Kidney (tissue), 14 donors: ENCODE measurements around the gene AKT1. TPM values are rescaled to one million over a fixed set of nuclear protein-coding genes. Genes with fewer than 3 reads are reported as not detected.

Experiments used
- DNase-seq, 5 donors: peaks; one replicate each; pipeline ENCODE4 v3.0.0-alpha.2; 2013 to 2020
- FAIRE-seq: peaks from 2 replicates; lab custom pipeline; 2012; peaks lifted over from hg19 to GRCh38; lab: Jason Lieb, UNC
- H3K27ac ChIP-seq, 2 donors: one replicate each; pipeline ENCODE4 v1.7.0; 2013; ENCODE audit warnings: low read depth in 2 of 2, low read length in 2 of 2, inconsistent platforms in 1 of 2
- H3K27me3 ChIP-seq: one replicate; pipeline ENCODE4 v1.7.1; 2013; ENCODE audit warnings: low read length, inconsistent platforms; ENCODE audit not compliant: control insufficient read depth, insufficient read depth
- H3K36me3 ChIP-seq, 3 donors: one replicate each; pipeline versions ENCODE4 v1.7.0 to v1.7.1; 2013; ENCODE audit warnings: low read length in 3 of 3, control low read depth in 1 of 3, inconsistent platforms in 1 of 3; ENCODE audit not compliant: insufficient read depth in 3 of 3, control insufficient read depth in 2 of 3
- H3K4me1 ChIP-seq, 3 donors: one replicate each; pipeline versions ENCODE4 v1.7.0 to v1.7.1; 2013; ENCODE audit warnings: low read length in 3 of 3, inconsistent platforms in 1 of 3, low read depth in 1 of 3; ENCODE audit not compliant: control insufficient read depth in 2 of 3, insufficient read depth in 2 of 3
- H3K4me3 ChIP-seq, 3 donors: one replicate each; pipeline versions ENCODE4 v1.7.0 to v1.8.1; 2013; ENCODE audit warnings: low read length in 3 of 3, control low read depth in 1 of 3, inconsistent platforms in 1 of 3
- H3K9ac ChIP-seq, 3 donors: one replicate each; pipeline versions ENCODE4 v1.7.0 to v1.7.1; 2013; ENCODE audit warnings: low read length in 3 of 3, control low read depth in 1 of 3, inconsistent platforms in 1 of 3
- H3K9me3 ChIP-seq, 3 donors: one replicate each; pipeline versions ENCODE4 v1.7.0 to v1.7.1; 2013; ENCODE audit warnings: low read length in 3 of 3, control low read depth in 1 of 3, inconsistent platforms in 1 of 3; ENCODE audit not compliant: control insufficient read depth in 2 of 3, insufficient read depth in 1 of 3
- intact Hi-C: fragments of 100-400 bp; cut with DNase I; formaldehyde crosslinking; loops from one replicate; pipeline ENCODE4 v1.11.1; 2022
- polyA plus RNA-seq: library from polyadenylated mRNA; stranded (reverse); fragments of 350-450 nt; fragmentation: Illumina TruSeq; extraction: RNeasy Lipid Tissue Mini Kit (QIAGEN cat#74804); gene quantifications from one replicate; pipeline ENCODE4 v1.2.3, GENCODE V29; 2014; ENCODE audit warnings: low read depth, low replicate concordance; ENCODE audit not compliant: insufficient read depth
- total RNA-seq: library from RNA; stranded (reverse); fragmentation: NEBNext Ultra II Directional; extraction: Animal tissue kit (Norgen Biotek cat#: 25700); gene quantifications from one replicate; pipeline ENCODE4 v1.2.1, GENCODE V29; 2021
- TF ChIP-seq, protein P1 (sequence below): IDR thresholded peaks from 3 replicates; pipeline ENCODE4 v1.5.1; 2012; ENCODE audit warnings: mild to moderate bottlenecking, moderate library complexity, borderline replicate concordance; ENCODE audit not compliant: insufficient read depth; ENCODE audit errors: extremely low read depth
- donor health status: control.
- donor health status: control.
- donor health status: control.
- donor health status: control.
- donor health status: control.
- donor health status: DM: yes; HTN: yes; CAD: no.
- donor health status: Normal renal cell carcinoma (clear cell type).

The AKT1 gene
- total and polyA plus RNA-seq, 2 donors from 2014 or later: 70.6 to 125 TPM

DNA sequence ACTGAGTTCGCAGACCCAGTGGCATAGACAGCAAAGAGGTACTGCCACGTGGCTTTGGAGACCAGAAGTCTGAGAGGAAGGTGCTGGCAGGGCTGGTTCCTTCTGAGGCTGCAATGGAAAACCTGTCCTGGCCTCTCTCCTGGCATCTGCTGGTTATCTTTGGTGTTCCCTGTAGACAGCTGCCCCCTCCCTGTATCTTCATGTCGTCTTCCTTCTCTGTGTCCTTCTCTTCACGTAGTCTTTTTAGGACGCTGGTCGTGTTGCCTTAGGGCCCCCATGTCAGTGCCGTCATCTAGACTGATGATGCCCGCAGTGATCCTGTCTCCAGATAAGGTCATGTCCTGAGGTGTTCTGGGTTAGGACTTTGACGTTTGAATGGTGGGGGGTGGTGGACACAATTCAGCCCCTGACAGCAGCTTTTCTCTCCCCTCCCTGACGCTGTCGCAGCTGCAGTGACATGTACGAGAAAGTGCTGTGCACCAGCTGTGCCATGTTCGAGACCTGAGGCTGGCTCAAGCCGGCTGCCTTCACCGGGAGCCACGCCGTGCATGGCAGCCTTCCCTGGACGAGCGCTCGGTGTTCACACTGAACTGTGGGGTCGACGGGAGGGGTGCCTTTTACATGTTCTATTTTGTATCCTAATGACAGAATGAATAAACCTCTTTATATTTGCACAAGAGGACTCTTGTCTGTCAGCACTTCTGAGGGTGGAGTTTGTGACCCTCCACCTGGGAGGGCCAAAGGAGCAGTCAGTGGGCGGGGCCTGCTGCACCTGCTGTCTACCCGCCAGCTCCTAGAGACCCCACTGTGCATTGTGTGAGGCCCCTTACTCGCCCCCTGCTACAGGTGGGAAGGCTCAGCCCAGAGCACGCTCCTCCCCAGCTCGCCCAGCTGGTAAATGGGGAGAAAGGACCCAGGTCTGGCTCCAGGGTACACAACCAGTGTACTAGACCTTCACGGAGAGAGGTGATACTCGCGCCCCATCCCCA lies 36.3 kb downstream of the AKT1 start:
- Histone ChIP-seq H3K27me3 (no peaks in the 10 kb centered on the region), H3K36me3 (peaks cover 2 to 26% (median 21%) of the 10 kb centered on the region in 3 donors), H3K27ac (no peak overlapping the region), H3K4me3 (no peak overlapping the region), H3K4me1 (peaks cover 0 to 8% (median 6%) of the 10 kb centered on the region in 3 donors), H3K9me3 (no peaks in the 10 kb centered on the region), H3K9ac (no peak overlapping the region)
- TF ChIP-seq, protein P1, sequence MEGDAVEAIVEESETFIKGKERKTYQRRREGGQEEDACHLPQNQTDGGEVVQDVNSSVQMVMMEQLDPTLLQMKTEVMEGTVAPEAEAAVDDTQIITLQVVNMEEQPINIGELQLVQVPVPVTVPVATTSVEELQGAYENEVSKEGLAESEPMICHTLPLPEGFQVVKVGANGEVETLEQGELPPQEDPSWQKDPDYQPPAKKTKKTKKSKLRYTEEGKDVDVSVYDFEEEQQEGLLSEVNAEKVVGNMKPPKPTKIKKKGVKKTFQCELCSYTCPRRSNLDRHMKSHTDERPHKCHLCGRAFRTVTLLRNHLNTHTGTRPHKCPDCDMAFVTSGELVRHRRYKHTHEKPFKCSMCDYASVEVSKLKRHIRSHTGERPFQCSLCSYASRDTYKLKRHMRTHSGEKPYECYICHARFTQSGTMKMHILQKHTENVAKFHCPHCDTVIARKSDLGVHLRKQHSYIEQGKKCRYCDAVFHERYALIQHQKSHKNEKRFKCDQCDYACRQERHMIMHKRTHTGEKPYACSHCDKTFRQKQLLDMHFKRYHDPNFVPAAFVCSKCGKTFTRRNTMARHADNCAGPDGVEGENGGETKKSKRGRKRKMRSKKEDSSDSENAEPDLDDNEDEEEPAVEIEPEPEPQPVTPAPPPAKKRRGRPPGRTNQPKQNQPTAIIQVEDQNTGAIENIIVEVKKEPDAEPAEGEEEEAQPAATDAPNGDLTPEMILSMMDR: no peak
- intact Hi-C loops: no loop called here
- DNase-seq: peak in 1 of 5 donors; percentile 58
- no peak for FAIRE-seq

DNA sequence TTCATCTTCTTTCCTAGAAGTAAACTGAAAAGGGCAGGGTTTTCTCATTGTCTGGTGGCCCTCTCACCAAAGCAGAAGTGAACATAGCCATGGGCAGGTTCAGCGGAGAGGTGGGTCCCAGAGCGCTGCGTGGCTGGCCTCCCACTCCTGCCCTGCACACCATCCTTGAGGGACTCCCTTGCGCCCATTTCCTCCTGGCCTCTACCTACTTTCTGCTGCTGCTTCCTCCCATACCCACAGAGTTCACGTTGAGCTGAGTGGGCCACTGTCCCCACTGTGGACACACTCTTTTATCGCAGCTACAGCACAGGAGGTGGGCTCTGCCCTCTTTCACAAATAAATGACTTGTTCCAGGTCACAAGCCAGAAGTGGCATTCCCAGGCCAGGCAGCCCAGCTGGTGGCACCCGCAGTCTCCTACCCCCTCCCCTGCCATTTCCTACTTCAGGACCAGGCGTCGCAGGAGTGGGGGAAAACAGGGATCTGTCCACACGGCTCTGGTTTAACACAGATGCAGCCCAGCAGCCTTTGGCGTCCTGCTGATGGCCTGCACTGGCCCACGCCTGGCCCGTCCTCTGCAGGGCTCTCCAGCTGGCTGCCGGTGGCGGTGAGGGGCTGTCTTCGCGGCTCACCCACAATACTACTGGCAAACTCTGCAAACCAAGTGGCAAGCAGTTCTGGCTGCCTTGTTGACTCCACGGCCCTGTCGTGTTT lies 37.7 kb downstream of the AKT1 start:
- Histone ChIP-seq H3K27ac (no peak overlapping the region), H3K4me3 (no peak overlapping the region), H3K9ac (no peak overlapping the region), H3K4me1 (peaks cover 0 to 14% (median 10%) of the 10 kb centered on the region in 3 donors), H3K9me3 (no peaks in the 10 kb centered on the region), H3K27me3 (no peaks in the 10 kb centered on the region), H3K36me3 (peaks cover 2 to 26% (median 21%) of the 10 kb centered on the region in 3 donors)
- TF ChIP-seq, protein P1: no peak
- peak in 1 of 5 donors; percentile 54 for DNase-seq
- no peak for FAIRE-seq
- intact Hi-C loops: no loop called here

DNA sequence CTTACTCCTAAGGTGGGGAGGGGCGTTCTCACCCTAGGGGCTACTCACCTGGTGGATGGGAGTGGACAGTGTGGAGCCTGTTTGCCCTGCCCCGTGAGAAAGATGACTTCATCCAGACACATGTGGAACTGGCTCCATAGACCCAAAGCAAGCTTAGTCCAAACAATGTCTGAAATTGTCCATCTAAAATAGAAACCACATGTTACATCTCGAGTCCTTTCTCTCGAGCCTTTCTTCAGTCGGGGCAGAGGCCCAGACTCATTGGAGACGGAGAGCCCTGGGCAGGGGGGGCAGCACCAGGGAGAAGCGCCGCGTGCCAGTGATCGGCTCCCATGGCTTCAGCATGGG lies 38.3 kb downstream of the AKT1 start:
- no peak overlapping the region for H3K27ac ChIP-seq
- peaks cover 2 to 26% (median 21%) of the 10 kb centered on the region in 3 donors for H3K36me3 ChIP-seq
- no peak for FAIRE-seq
- H3K27me3 ChIP-seq: no peaks in the 10 kb centered on the region
- no peaks in the 10 kb centered on the region for H3K9me3 ChIP-seq
- intact Hi-C loops: no loop called here
- H3K9ac ChIP-seq: no peak overlapping the region
- TF ChIP-seq, protein P1: no peak
- peak in 1 of 5 donors; percentile 62 for DNase-seq
- peaks cover 0 to 14% (median 10%) of the 10 kb centered on the region in 3 donors for H3K4me1 ChIP-seq
- H3K4me3 ChIP-seq: no peak overlapping the region
